ENCODE data around the gene SLC18A2.

DNA sequence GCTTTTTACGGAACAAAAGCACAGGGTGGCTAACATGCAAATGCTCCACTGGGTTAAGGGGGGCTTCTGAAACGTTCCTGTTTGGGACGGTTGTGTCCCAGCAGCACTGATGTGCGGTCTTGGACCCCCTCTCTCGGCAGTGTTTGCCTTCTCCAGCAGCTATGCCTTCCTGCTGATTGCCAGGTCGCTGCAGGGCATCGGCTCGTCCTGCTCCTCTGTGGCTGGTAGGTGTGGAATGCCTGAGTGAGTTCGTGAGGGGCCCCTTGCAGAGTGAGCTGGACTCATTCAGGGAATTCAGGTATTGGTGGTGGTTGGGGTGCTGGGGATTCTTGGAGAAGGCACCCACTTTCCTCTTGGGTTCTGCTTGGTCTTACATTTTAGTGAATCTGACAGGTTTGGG, 13.0 kb downstream of the SLC18A2 start:
- TF ChIP-seq, protein P1, sequence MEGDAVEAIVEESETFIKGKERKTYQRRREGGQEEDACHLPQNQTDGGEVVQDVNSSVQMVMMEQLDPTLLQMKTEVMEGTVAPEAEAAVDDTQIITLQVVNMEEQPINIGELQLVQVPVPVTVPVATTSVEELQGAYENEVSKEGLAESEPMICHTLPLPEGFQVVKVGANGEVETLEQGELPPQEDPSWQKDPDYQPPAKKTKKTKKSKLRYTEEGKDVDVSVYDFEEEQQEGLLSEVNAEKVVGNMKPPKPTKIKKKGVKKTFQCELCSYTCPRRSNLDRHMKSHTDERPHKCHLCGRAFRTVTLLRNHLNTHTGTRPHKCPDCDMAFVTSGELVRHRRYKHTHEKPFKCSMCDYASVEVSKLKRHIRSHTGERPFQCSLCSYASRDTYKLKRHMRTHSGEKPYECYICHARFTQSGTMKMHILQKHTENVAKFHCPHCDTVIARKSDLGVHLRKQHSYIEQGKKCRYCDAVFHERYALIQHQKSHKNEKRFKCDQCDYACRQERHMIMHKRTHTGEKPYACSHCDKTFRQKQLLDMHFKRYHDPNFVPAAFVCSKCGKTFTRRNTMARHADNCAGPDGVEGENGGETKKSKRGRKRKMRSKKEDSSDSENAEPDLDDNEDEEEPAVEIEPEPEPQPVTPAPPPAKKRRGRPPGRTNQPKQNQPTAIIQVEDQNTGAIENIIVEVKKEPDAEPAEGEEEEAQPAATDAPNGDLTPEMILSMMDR (IDR thresholded peaks at IDR 0.05 in 2 of 3, conservative IDR thresholded peaks at IDR 0.05 in 1 of 3; ENCODE audit: control insufficient read depth in 2 of 3, extremely low read depth in 1 of 3, insufficient read depth in 1 of 3, low read depth in 3 of 3, low read length in 3 of 3), result no peak
- TF ChIP-seq EP300 (IDR thresholded peaks at IDR 0.05; ENCODE audit: borderline replicate concordance in 1 of 2, control insufficient read depth in 1 of 2, low read depth in 2 of 2, low read length in 2 of 2), result no peak
- TF ChIP-seq SIX5 (IDR thresholded peaks at IDR 0.05; ENCODE audit: low read depth, low read length, severe bottlenecking), result no peak
- TF ChIP-seq TAF1 (IDR thresholded peaks at IDR 0.05; ENCODE audit: borderline replicate concordance, low read depth, low read length), result no peak
- no peak for TF ChIP-seq POLR2A (IDR thresholded peaks at IDR 0.05; ENCODE audit: low read depth, low read length)
- TF ChIP-seq JUND (IDR thresholded peaks at IDR 0.05; ENCODE audit: low read depth, low read length), result no peak
- no peak for TF ChIP-seq RCOR1 (conservative IDR thresholded peaks at IDR 0.05; ENCODE audit: low read depth, low read length)
- TF ChIP-seq SRF (IDR thresholded peaks at IDR 0.05; ENCODE audit: low read depth in 2 of 2, low read length in 2 of 2), result no peak
- no peak for TF ChIP-seq CBFB (IDR thresholded peaks at IDR 0.05; ENCODE audit: low read depth)
- no peak for TF ChIP-seq NFIC (IDR thresholded peaks at IDR 0.05; ENCODE audit: low read depth, low read length)
- no peak for TF ChIP-seq POLR2AphosphoS5 (IDR thresholded peaks at IDR 0.05; ENCODE audit: low read length)

Measured in GM12878 (cell line).